Epithelial cell of esophagus (primary cell): ENCODE results near the gene CACNA2D2.

ENCODE experiments used
- DNase-seq: peaks from one replicate; pipeline ENCODE4 v3.0.0; 2010; ENCODE audit warnings: low read depth
- H3K4me3 ChIP-seq: 2 replicates; pipeline ENCODE4 v1.5.1; 2011; ENCODE audit warnings: mild to moderate bottlenecking, low read length, control low read depth
- TF ChIP-seq, protein P1 (sequence below): IDR thresholded peaks from 2 replicates; pipeline ENCODE4 v1.5.1; 2011; ENCODE audit warnings: low read depth, mild to moderate bottlenecking, low read length, control low read depth, inconsistent platforms; ENCODE audit not compliant: insufficient read depth; ENCODE audit errors: missing control alignments

The CACNA2D2 gene

DNA sequence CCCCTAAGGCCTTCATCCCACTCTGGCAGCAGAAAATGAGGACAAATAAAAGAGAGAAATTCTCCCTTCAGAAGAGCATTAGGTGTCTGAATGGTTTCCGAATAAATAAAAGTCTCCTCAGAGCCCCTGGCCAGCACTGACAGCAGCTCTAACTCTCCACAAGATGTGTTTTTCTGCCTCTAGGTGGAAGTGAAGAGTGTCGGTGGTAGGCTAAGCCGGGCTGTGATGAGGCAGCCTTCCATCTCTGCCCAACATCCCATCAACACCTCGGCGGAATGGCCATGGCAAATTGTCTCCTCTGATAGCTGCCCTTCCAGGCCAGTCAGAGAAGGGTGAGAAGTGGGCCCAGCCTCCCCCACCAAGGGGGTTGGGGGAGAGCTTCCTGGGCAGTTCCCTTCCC, 6.3 kb upstream of the CACNA2D2 start:
- DNase-seq: no peak
- TF ChIP-seq, protein P1, sequence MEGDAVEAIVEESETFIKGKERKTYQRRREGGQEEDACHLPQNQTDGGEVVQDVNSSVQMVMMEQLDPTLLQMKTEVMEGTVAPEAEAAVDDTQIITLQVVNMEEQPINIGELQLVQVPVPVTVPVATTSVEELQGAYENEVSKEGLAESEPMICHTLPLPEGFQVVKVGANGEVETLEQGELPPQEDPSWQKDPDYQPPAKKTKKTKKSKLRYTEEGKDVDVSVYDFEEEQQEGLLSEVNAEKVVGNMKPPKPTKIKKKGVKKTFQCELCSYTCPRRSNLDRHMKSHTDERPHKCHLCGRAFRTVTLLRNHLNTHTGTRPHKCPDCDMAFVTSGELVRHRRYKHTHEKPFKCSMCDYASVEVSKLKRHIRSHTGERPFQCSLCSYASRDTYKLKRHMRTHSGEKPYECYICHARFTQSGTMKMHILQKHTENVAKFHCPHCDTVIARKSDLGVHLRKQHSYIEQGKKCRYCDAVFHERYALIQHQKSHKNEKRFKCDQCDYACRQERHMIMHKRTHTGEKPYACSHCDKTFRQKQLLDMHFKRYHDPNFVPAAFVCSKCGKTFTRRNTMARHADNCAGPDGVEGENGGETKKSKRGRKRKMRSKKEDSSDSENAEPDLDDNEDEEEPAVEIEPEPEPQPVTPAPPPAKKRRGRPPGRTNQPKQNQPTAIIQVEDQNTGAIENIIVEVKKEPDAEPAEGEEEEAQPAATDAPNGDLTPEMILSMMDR: no peak
- no peak overlapping the region for H3K4me3 ChIP-seq

DNA sequence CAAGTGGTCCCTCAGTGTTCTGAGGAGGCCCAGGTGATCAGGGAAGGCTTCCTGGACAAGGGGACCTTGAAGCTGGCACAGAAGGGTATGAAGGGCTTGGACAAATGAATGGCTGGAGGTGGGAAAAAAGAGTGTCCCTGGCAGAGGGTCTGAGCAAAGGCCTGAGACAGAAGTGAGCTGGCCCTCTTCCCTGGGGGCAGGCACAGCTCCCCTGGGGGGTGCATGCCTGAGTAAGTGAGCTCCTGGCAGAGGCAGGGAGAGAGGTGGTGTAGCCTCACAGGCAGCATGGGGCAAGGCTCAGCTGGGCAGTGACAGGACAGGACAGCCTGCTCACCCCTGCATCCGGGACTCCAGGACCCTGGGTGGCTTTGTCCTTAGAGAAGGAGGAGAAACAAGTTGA, 5.4 kb upstream of the CACNA2D2 start:
- no peak overlapping the region for H3K4me3 ChIP-seq
- TF ChIP-seq, protein P1: no peak
- DNase-seq: no peak

DNA sequence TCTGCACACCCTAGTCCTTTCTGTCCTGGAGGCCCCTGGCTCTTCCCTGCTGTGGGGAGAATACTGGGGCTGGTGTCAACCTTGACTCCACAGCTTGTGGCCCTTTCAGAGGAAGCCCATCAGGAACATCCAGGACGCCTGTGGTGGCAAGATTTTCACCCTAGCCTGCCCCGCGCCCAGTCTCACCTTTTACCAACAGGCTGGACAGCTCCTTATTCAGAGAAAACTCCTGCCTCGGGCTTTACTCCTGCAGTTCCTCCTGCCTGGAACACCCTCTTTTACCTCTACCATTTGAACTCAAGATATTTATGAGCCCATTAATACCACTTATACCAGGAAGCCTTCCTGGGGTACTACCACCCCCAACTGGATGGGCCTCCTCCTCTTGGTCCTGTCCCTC, 2.7 kb upstream of the CACNA2D2 start:
- no peak overlapping the region for H3K4me3 ChIP-seq
- no peak for DNase-seq
- TF ChIP-seq, protein P1: no peak

DNA sequence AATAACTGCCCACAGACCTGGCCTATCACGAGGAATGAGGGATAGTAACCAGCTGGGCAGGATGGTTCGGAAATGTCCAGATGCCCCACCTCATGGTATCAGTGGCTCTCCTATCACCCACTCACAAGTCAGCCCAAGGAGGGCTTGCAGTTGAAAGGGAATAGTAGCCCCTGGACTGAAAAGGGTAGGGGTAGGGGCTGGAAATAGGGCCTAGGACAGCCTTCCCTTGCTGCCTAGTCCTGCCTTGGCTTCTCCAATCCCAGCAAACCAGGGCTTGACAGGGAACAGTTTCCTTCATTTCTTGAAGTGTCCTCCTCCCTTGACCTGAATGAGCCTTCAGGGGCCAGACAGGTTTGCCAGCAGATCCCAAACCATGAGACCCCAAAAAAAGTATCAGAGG, 1.2 kb upstream of the CACNA2D2 start:
- DNase-seq: no peak
- H3K4me3 ChIP-seq: no peak overlapping the region
- TF ChIP-seq, protein P1: no peak

DNA sequence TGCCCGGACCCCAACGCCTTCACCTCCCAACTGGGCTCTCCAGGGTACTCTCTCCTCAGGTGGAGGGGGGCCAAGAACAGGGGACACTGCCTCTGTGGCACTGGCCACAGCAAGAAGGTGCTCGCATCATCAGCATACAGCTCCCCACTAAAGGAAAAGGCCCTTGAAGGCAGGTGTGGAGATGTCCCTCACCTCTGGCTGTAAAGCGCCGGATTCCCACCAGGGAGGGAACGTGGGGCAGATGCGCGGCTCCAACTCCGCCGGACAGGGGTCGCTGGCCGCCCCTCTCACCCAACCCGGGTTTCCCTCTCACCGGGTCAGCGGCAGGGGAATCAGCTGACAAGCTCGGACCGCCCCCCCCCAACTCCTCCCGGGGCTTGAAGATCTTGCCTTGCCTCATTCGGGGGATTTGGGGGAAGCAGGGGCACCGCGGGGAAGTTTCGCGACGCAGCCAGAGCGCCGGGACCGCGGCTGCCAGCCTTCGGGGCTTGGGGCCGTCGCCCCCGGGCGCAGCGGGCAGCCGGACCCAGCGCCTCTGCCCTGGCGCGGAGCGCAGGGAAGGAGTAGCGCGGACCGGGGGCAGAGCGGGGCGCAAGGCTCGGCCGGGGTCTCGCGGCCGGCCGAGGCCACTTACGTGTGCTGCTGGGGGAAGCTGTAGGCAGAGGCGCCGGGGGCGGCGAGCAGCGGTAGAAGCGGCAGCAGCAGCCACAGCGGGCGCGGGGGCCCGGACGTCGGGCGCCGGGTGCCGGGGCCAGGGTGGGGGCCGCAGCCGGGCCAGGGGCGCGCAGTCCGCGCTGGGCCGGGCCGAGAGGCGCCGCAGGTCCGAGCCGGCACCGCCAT, 630 bp downstream of the CACNA2D2 start:
- no peak for DNase-seq
- H3K4me3 ChIP-seq: no peak overlapping the region
- TF ChIP-seq, protein P1: no peak

DNA sequence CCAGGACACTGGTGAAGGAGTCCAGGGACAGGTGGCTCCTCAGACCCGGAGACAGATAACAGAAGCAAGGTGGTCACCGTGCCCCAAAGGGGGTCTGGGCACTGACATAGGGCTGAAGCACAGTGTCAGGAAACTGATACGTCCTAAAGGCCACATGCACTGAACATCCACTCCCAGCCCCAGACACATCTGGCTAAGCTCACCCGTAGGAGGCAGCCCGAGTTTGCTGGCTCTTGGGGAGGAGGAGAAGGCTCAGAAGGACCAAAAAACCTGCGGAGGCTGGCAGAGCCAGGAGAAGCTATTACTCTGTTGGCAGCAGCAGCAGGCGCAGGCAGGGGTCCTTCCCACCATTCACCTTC, 1.2 kb downstream of the CACNA2D2 start:
- TF ChIP-seq, protein P1: no peak
- no peak for DNase-seq
- no peak overlapping the region for H3K4me3 ChIP-seq
